NCI-H146 treated with DMSO at 0.1 percent for 48 hours (cell line): ENCODE data around the gene UBC.
"Not testable (repeated sequence)": the region's sequence is repeated elsewhere in the genome, so short reads cannot be mapped to it uniquely, and the experiment has no call there.

Experiments
- DNase-seq: peaks from one replicate; lab custom pipeline; 2025; ENCODE audit not compliant: unreplicated experiment; lab: John Stamatoyannopoulos, UW

The UBC gene

DNA sequence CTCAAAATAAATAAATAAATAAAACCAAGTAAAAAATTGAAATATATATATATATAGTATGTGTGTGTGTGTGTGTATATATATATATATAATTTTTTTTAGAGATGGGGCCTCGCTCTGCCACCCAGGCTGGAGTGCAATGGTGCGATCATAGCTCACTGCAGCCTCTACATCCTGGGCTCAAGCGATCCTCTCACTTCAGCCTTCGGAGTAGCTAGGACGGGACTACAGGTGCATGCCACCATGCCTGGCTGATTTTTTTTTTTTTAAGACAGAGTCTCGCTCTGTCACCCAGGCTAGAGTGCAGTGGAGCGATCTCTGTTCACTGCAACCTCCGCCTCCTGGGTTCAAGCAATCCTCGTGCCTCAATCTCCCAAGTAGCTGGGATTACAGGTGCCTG is 26.7 kb downstream of the UBC start:
- DNase-seq: not testable (repeated sequence)

GRCh38 chr12:124884587-124885438 is 29.6 kb downstream of the UBC start:
- DNase-seq: peak; percentile 6

DNA sequence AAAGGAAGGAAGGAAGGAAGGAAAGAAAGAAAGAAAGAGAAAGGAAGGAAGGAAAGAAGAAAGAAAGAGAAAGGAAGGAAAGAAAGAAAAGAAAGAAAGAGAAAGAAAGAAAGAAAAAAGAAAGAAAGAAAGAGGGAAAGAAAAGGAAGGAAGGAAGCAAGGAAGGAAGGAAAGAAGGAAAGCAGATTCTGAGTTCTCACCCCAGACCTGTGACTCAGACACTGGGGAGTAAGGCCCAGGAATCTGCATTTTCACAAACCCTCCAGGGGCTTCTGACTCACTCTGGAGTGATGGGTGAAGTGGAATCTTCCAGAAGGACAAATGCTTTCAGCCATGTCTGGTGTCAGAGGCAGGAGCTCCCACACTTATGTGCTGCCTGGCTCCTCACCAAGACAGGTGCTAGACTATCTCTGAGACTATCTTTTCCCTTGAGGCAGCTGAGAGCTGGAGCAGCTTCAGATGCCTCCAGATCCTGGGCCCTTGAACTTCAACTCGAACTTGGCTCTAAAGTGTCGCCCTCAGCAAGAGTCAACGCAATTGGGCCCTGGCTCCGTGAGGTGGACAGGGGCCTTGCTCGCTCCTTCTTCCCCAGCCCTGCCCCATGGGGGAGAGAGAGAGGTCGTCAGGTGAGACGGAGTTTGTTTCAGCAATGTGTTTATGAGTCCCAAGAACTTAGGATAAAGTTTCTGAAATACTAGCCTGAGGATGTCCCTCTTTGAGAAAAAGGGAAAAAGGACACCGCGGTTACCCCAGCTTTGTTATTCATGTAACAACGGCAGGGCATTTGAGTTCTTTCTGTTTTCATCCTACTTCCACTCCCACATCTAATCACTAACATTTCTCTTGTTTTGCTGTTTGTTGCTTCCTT is 31.0 kb downstream of the UBC start:
- DNase-seq: no peak

DNA sequence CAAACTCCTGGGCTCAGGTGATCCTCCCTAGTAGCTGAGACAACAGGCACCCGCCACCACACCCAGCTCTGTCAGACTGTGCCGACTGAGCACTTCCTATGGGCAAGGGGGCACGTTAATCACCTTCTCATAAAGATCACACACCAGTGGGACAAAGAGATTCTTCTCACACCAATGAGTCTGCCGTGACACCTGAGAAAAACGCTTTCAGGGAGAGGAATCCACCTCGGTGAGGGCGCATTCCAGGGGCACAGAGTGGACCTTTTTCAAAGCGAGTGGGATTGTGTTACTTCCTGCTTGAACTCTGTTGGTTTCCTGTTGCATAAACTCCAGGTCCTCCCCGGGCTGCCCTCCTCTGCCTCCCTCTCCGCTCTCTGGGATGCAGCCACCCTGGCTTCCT is 33.3 kb downstream of the UBC start:
- no peak for DNase-seq

DNA sequence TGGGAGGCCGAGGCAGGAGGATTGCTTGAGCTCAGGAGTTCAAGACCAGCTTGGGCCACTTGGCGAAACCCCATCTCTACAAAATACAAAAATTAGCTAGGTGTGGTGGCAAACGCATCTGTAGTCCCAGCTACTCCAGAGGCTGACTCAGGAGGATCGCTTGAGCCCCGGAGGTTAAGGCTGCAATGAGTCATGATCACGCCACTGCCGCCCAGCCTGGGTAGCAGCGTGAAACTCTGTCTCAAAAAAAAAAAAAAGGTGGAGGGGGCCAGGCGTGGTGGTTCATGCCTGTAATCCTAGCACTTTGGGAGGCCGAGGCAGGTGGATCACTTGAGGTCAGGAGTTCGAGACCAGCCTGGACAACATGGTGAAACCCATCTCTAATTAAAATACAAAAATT is 34.1 kb downstream of the UBC start:
- DNase-seq: not testable (repeated sequence)

GRCh38 chr12:124878795-124879516 is 35.5 kb downstream of the UBC start:
- DNase-seq: no peak

GRCh38 chr12:124877423-124877822 is 37.0 kb downstream of the UBC start:
- no peak for DNase-seq

DNA sequence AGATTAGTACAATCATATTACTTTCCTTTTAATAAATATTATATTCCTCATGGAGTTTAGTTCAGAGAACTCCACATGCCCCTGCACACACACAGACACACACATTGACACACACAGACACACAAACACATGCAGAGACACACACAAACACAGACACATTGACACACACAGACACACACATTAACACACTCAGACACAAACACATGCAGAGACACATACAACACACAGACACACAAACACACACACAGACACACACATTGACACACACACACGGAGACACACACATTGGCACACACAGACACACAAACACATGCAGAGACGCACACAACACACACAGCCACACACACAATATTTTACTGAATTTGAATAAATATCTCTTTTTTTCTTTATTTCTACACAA is 38.3 kb downstream of the UBC start:
- no peak for DNase-seq

- DNase-seq: no peak
Measured at GRCh38 chr12:124875803-124876132, 38.7 kb downstream of the UBC start.

GRCh38 chr12:124874988-124875802 is 39.3 kb downstream of the UBC start:
- DNase-seq: no peak

- no peak for DNase-seq
Measured at GRCh38 chr12:124874188-124874587, 40.3 kb downstream of the UBC start.

DNA sequence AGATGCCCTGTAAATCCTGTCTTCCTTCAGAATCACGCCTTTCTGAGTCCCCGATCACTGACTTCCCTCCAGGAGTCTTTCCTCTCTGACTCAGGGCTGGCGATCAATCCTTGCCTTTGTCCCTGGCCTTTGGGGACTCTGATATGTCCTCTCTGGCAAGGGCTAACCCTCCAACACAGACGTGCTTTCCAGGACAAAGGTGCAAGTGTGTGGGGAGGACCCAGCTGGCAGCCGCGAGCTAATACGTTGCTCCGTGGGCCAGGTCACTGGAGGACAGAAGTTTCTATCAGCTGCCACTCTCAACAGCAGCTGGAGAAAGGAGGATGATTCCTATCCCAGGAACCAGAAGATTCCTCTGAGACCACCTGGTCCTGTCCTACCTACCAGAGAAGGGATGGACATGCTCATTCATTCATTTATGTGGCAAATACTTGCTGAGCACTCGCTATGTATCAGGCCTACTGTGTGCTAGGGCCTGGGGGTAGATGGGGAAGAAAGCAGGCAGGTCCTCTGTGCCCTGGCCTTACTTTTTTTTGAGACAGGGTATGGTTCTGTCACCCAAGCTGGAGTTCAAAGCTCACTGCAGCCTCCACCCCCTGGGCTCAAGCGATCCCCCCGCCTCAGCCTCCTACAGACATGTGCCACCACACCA is 42.3 kb downstream of the UBC start:
- no peak for DNase-seq

DNA sequence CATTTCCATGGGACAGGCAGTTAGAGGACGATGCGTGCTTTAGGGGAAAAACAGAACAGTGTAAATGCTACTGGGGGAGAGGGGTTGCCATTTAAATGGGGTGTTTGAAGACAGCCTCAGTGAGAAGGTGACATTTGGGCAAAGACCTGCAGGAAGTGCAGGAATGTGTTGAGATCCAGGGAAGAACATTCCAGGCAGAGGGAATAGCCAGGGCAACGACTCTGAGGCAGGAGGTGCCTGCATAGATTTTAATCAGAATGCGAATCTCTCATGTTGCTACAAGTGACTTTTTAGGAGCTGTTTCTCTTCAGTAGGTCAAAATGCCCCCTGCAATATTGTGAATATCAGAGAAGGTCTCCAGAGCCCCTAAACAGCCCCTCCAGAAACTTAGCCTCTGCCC is 43.2 kb downstream of the UBC start:
- no peak for DNase-seq

DNA sequence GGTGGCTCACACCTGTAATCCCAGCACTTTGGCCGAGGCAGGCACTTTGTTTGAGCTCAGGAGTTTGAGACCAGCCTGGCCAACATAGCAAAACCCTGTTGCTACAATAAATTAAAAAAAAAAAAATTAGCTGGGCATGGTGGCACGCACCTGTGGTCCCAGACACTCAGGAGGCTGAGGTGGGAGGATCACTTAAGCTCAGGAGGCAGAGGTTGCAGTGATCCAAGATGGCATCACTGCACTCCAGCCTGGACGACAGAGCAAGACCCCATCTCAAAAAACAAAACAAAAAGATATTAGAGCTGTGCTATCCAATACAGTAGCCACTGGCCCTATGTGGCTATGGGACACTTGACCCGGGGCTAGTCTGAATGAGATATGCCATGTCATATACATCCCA is 43.9 kb downstream of the UBC start:
- DNase-seq: no peak

- no peak for DNase-seq
Measured at GRCh38 chr12:124869059-124869665, 45.3 kb downstream of the UBC start.

DNA sequence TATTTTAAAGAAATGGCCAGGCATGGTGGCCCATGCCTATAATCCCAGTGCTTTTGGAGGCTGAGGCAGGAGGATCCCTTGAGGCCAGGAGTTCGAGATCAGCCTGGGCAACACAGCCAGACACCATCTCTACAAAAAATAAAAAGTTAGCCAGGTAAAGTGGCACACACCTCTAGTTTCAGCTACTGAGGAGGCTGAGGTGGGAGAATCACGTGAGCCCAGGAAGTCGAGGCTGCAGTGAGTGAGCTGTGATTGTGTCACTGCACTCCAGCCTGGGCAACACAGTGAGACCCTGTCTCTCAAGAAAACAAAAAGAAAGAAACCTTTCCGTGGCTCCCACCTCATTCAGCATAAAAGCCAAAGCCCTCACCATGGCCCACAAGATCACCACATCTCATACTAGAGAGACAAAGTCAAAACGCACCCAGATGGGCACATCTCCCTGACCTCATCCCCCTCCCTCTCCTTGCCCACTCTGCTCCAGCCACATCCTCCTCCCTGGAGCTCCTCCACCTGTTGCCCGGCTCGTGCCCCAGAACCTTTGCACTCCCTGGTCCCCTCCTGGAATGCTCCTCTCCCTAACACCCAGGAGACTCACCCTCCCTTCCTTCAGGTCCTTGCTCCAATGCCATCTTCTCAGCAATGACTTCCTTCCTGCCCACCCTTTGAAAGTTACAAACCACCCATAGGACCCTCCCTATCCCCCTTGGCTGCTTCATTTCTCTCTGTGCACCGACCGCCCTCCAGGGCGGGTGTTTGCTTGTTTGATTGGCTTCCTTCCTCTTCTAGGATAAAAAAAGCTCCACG is 46.0 kb downstream of the UBC start:
- no peak for DNase-seq

- no peak for DNase-seq
Measured at GRCh38 chr12:124867401-124867930, 47.0 kb downstream of the UBC start.

GRCh38 chr12:124866883-124867400 is 47.5 kb downstream of the UBC start:
- DNase-seq: no peak
